Uterus (tissue), 4 donors: Measurements from ENCODE around the gene TMEM171. TPM values are rescaled to one million over a fixed set of nuclear protein-coding genes. Genes with fewer than 3 reads are reported as not detected.

ENCODE experiments used
- DNase-seq, 2 donors: peaks; one replicate each; pipeline ENCODE4 v3.0.0-alpha.2; 2019 to 2020
- H3K27ac ChIP-seq, 2 donors: fragments of 200-600 bp; sonication (generic); 1 replicate in 1 of 2; 2 replicates in 1 of 2; pipeline ENCODE4 v1.5.1; 2016 to 2018
- H3K27me3 ChIP-seq, 2 donors: fragments of 200-600 bp; sonication (generic); one replicate each; pipeline ENCODE4 v1.5.1; 2018 to 2019; ENCODE audit warnings: control low read depth in 1 of 2
- H3K36me3 ChIP-seq, 2 donors: fragments of 200-600 bp; sonication (generic); one replicate each; pipeline ENCODE4 v1.5.1; 2019; ENCODE audit warnings: control low read depth in 1 of 2
- H3K4me1 ChIP-seq, 2 donors: fragments of 200-600 bp; sonication (generic); one replicate each; pipeline ENCODE4 v1.5.1; 2018 to 2019; ENCODE audit warnings: control low read depth in 1 of 2
- H3K4me3 ChIP-seq, 2 donors: fragments of 200-600 bp; sonication (generic); 1 replicate in 1 of 2; 2 replicates in 1 of 2; pipeline ENCODE4 v1.5.1; 2018 to 2019; ENCODE audit warnings: mild to moderate bottlenecking in 1 of 2
- H3K9me3 ChIP-seq, 2 donors: fragments of 200-600 bp; sonication (generic); one replicate each; pipeline ENCODE4 v1.5.1; 2019; ENCODE audit warnings: control low read depth in 1 of 2
- POLR2A ChIP-seq, 2 donors: fragments of 450-650 bp; IDR thresholded peaks; one replicate each; pipeline ENCODE4 v1.6.1; 2016; ENCODE audit warnings: antibody characterized with exemption in 2 of 2, mild to moderate bottlenecking in 1 of 2, moderate library complexity in 1 of 2
- intact Hi-C: fragments of 100-400 bp; cut with DNase I; formaldehyde crosslinking; loops from one replicate; pipeline ENCODE4 v1.15.1; 2023; ENCODE audit warnings: low total_unique reads
- total RNA-seq, 4 donors: library from RNA; depleted of rRNA in 3 of 4; stranded (reverse); fragments of >200 nt in 3 of 4; gene quantifications; one replicate each; pipeline versions ENCODE4 v1.1.0 to v1.2.4, GENCODE V29; 2014 to 2023
- TF ChIP-seq, protein P1 (sequence below), 4 experiments: fragments of 200-600 bp in 2 of 4; fragments of 450-650 bp in 2 of 4; sonication (generic) in 2 of 4; IDR thresholded peaks; one replicate each; pipeline ENCODE4 v1.5.1; 2016 to 2019; ENCODE audit warnings: antibody characterized with exemption in 4 of 4, mild to moderate bottlenecking in 2 of 4, moderate library complexity in 1 of 4
- donor health status: DM: yes; HTN: yes; CAD: no.

Gene TMEM171
- total RNA-seq, 4 donors from 2014 or later = not detected

DNA sequence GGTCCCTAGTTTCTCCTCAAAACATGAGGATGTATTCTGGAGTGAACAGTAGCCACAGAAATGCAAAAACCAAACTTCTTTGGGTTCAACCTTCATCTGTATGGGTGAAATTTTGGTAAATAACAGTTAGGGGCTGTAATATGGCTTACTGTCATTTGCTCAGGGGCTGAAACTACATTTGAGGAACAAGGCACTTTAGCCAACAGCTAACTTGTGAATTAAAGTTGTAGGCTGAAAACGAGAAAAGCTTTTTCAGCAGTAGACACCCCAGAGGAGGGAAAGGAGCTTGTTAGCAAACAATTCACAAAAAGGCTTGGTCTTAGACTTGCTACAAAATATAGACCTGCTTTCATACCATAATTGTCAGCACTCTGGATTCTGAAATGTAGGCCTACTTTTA, 6.6 kb downstream of the TMEM171 start:
- H3K4me3 ChIP-seq = no peak overlapping the region
- TF ChIP-seq POLR2A (IDR thresholded peaks at IDR 0.05) = no peak
- TF ChIP-seq, protein P1, sequence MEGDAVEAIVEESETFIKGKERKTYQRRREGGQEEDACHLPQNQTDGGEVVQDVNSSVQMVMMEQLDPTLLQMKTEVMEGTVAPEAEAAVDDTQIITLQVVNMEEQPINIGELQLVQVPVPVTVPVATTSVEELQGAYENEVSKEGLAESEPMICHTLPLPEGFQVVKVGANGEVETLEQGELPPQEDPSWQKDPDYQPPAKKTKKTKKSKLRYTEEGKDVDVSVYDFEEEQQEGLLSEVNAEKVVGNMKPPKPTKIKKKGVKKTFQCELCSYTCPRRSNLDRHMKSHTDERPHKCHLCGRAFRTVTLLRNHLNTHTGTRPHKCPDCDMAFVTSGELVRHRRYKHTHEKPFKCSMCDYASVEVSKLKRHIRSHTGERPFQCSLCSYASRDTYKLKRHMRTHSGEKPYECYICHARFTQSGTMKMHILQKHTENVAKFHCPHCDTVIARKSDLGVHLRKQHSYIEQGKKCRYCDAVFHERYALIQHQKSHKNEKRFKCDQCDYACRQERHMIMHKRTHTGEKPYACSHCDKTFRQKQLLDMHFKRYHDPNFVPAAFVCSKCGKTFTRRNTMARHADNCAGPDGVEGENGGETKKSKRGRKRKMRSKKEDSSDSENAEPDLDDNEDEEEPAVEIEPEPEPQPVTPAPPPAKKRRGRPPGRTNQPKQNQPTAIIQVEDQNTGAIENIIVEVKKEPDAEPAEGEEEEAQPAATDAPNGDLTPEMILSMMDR (IDR thresholded peaks at IDR 0.05) = no peak
- H3K27ac ChIP-seq = no peak overlapping the region
- H3K9me3 ChIP-seq = no peaks in the 10 kb centered on the region
- no peaks in the 10 kb centered on the region for H3K27me3 ChIP-seq
- no peaks in the 10 kb centered on the region for H3K4me1 ChIP-seq
- intact Hi-C loops = no loop called here
- no peaks in the 10 kb centered on the region for H3K36me3 ChIP-seq
- DNase-seq = no peak

DNA sequence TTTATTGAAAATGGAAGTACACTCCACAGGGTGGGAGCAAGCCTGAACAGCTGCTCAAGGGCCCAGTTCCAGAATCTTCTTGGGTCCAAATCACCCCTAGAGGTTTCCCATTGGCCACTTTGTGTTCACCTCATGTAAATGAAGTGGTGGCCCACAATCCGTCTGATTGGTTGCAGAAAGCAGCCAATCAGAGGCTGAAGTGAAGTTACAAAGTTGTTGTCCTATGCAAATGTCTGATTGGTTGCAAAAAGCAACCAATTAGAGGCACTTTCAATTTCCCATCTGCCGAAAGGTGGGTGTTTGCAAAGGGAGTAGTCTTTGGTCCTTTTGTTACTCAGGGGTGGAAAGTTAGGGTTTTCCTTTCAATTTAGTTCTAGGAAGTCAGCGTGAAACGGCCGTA, 8.8 kb downstream of the TMEM171 start:
- no peaks in the 10 kb centered on the region for H3K9me3 ChIP-seq
- intact Hi-C loops = no loop called here
- TF ChIP-seq POLR2A (IDR thresholded peaks at IDR 0.05) = no peak
- TF ChIP-seq, protein P1 (IDR thresholded peaks at IDR 0.05) = no peak
- H3K4me1 ChIP-seq = no peaks in the 10 kb centered on the region
- H3K36me3 ChIP-seq = no peaks in the 10 kb centered on the region
- H3K4me3 ChIP-seq = no peak overlapping the region
- H3K27me3 ChIP-seq = no peaks in the 10 kb centered on the region
- no peak overlapping the region for H3K27ac ChIP-seq
- no peak for DNase-seq

DNA sequence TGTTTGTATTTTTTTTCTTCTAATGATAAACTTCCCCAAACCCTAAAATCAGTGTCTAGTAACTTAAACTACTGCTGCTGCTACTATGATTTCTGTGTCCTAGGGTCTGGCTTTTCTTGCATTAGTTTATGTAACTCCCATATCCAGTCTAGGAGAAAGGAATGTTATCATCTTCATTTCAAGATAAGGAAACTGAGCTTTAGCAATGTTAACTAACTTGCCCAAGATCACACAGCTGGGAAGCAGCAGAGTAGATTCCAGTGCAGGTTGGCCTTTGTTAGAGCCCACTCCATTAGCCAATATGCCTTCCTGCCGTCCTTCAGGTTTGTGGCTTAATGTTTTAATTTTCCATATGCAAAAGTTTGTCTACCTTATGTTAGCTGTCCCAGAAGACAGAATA, 10.4 kb downstream of the TMEM171 start:
- no peak for DNase-seq
- Histone ChIP-seq H3K4me3 (no peak overlapping the region), H3K4me1 (no peaks in the 10 kb centered on the region), H3K36me3 (no peaks in the 10 kb centered on the region), H3K27me3 (no peaks in the 10 kb centered on the region), H3K27ac (no peak overlapping the region), H3K9me3 (no peaks in the 10 kb centered on the region)
- intact Hi-C loops = no loop called here
- no peak for TF ChIP-seq POLR2A (IDR thresholded peaks at IDR 0.05)
- TF ChIP-seq, protein P1 (IDR thresholded peaks at IDR 0.05) = no peak

DNA sequence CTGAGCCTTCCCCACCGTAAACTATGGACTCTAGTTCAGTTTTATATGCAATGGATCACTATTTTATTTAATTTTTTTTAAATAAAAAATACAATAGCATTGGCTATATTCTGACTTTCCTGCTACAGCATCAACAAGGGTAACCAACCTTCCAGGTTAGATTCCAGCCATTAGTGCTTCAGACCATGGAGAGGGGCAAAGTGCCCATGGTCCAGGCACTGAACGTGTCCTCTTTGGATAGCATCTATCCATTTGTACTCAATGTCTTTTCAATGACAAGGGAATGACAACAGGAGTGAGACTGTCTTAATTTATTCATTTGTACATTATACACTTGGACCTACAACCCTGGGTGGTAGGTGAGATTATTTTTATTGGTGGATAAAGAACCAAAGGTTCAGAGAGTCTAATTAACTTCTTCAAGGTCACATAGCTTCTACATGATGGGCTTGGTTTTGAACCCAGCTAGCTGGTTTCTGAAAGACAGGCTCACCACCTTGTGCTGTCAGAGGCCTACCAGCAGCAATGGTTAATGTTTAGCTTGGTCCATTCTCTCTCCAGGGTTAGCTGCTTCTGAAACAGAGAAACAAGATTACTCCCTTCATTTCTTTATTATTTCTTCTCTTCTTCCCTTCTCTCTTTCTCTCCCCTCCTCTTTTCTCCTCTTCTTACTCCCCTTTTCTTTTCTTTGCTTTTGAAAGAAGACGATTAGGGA, 11.5 kb downstream of the TMEM171 start:
- Histone ChIP-seq H3K27me3 (no peaks in the 10 kb centered on the region), H3K36me3 (no peaks in the 10 kb centered on the region), H3K4me1 (no peaks in the 10 kb centered on the region), H3K4me3 (no peak overlapping the region), H3K9me3 (no peaks in the 10 kb centered on the region), H3K27ac (no peak overlapping the region)
- DNase-seq = no peak
- TF ChIP-seq POLR2A (IDR thresholded peaks at IDR 0.05) = no peak
- TF ChIP-seq, protein P1 (IDR thresholded peaks at IDR 0.05) = no peak
- intact Hi-C loops = no loop called here

DNA sequence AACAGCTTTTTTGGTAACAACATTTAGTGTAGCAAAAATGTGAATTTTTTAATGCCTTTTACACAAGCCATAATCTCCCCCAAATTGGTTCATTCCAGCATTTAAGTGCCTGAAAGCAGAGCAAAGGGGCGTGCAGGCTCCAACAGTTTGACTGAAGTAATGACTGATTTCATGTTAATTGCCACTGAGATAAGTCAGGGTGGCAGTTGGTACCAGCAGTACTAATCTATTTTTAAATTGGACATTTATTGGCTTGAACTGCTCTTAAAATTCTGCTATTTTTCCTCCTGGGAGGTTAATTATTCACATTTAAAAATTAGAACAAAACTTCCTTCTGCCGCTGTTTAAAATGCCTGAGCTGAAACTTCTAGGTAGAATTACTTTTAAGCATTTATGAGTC, 12.4 kb downstream of the TMEM171 start:
- Histone ChIP-seq H3K36me3 (no peaks in the 10 kb centered on the region), H3K4me3 (no peak overlapping the region), H3K27ac (no peak overlapping the region), H3K27me3 (no peaks in the 10 kb centered on the region), H3K9me3 (no peaks in the 10 kb centered on the region), H3K4me1 (no peaks in the 10 kb centered on the region)
- no peak for TF ChIP-seq POLR2A (IDR thresholded peaks at IDR 0.05)
- TF ChIP-seq, protein P1 (IDR thresholded peaks at IDR 0.05) = no peak
- DNase-seq = no peak
- intact Hi-C loops = no loop called here
